OCI-LY1 (cell line): ENCODE results near the gene MYO1E.

Experiments
- EZH2 ChIP-seq: fragments of 200-600 bp; sonication (generic), shearing (Covaris generic); IDR thresholded peaks from 2 replicates; pipeline ENCODE4 v1.8.0; 2017; ENCODE audit warnings: borderline replicate concordance, mixed run types, mild to moderate bottlenecking, antibody characterized with exemption, low read length, moderate library complexity, mixed read lengths
- TF ChIP-seq, protein P1 (sequence below): fragments of 200-600 bp; sonication (generic), shearing (Covaris generic); IDR thresholded peaks from 2 replicates; pipeline ENCODE4 v1.5.1; 2017; ENCODE audit warnings: mild to moderate bottlenecking, antibody characterized with exemption, low read length, moderate library complexity, mixed read lengths

DNA sequence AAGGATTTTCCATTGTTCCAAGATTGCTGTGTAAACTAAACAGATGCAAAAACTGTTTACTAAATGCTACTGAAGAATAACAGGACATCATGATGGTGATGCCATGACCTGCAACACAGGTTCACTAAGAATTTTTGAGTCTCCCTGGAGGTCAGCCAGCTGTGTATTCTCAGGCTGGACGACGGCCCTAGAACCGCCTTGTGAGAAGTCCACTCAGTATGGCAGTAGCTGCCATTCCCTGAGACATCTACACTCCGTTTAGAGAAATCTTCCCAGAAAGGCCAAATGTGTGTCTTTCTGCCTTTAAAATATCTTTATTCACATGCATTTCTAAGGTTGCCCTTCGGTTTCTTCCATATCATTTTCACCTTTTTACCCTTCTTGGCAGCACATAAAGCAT is 63.3 kb downstream of the MYO1E start:
- TF ChIP-seq, protein P1, sequence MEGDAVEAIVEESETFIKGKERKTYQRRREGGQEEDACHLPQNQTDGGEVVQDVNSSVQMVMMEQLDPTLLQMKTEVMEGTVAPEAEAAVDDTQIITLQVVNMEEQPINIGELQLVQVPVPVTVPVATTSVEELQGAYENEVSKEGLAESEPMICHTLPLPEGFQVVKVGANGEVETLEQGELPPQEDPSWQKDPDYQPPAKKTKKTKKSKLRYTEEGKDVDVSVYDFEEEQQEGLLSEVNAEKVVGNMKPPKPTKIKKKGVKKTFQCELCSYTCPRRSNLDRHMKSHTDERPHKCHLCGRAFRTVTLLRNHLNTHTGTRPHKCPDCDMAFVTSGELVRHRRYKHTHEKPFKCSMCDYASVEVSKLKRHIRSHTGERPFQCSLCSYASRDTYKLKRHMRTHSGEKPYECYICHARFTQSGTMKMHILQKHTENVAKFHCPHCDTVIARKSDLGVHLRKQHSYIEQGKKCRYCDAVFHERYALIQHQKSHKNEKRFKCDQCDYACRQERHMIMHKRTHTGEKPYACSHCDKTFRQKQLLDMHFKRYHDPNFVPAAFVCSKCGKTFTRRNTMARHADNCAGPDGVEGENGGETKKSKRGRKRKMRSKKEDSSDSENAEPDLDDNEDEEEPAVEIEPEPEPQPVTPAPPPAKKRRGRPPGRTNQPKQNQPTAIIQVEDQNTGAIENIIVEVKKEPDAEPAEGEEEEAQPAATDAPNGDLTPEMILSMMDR = no peak
- TF ChIP-seq EZH2 = no peak
